GM19395 (cell line): Measurements from ENCODE around the gene PVALEF.
A peak's percentile ranks its signal among the peaks of the same experiment; 100 is the strongest.
"Not testable (repeated sequence)": the region's sequence is repeated elsewhere in the genome, so short reads cannot be mapped to it uniquely, and the experiment has no call there.

Source experiments
- ATAC-seq: cut with Tn5 transposase; IDR thresholded peaks from one replicate; pipeline ENCODE4 v1.9.1; 2021; ENCODE audit warnings: mild to moderate bottlenecking, moderate library complexity; ENCODE audit not compliant: unreplicated experiment

Gene PVALEF

GRCh38 chr17:81212365-81212764 is 47.1 kb downstream of the PVALEF start:
- no peak for ATAC-seq

DNA sequence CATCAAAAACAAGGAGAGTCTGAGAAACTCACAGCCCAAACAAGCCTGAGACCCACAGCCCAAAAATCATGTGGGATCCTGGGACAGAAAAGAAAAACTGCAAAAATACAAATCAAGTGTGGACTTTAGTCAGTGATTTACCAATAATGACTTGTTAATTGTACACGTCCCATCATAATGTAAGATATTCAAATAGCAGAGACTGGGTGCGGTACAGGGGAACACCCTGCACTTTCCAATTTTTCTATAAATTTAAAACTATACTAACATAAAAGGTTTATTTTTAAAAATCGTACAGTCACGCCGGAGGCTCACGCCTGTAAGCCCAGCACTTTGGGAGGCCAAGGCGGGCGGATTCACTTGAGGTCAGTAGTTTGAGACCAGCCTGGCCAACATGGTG is 48.7 kb downstream of the PVALEF start:
- no peak for ATAC-seq

DNA sequence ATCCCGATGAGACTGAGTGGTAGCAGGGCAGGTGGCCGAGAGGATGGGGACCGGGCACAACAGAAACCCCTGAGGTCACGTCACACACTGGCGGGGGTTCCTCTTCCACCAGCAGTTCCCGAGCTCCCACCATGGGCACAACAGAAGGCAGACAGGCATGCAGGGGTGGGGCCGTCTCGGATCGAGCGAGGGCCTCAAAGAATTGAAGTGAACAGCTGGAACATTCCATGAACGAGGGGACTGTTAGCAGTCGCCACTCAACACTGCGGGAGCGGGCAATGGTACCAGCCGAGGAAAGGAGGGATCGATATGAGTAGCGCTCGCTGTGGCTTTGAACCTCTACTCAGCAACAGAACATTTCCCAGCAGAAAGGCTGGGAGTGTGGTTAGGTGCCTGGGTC is 52.2 kb downstream of the PVALEF start:
- no peak for ATAC-seq

- no peak for ATAC-seq
These were observed 53.2 kb downstream of the PVALEF start for GRCh38 chr17:81218459-81218858.

GRCh38 chr17:81218991-81219390 is 53.7 kb downstream of the PVALEF start:
- ATAC-seq: no peak

DNA sequence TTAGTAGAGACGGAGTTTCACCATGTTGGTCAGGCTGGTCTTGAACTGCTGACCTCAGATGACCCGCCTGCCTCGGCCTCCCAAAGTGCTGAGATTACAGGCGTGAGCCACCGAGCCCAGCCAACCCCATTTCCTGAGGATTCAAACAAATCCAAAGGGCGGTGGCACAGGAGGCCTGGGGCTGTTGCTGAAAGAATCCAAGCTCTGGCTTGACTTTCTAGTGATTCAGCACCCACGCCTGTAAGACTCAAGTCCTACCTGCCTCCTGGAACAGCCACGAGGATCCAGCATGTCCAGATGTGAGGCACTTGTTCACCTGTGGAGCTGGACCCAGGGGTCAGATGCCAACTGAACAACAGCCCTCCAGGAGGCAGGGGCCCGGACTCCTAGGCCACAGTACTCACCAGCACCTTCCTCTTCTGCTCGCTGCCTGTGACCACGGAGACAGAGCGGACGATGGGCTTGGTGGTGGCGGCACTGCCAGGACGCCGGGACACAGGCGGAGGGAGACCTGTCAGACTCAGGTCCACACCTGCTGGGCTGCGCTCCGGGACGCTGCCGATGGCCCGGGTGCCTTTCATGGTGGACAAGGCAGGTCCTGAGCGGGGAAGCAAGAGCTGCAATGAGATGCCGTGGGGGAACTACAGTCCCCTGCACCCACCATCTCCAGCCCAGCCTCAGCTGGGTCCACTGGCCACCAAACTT is 54.3 kb downstream of the PVALEF start:
- ATAC-seq: no peak

DNA sequence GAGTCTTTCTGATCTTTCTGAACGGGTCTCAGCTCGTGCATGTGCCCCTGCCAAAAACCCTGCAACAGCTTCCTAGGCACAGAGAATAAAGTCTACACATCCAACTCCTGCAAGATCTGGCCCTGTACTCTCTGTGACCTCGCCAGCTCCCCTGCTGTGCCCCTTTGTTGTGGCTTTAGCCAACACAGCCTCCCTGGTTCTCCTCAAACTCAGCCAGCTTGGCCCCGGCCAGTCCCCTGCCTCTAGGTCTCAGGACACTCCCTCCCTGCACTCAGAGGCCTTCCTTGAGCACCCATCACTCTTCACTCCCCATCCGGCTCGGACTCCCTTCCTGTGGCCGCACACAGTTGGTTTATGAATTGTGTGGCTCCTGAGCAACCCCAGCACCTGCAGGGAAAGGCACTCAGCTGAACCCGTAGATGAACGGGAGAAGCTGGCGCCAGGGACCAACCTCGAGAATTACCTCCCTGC is 56.1 kb downstream of the PVALEF start:
- ATAC-seq: no peak

DNA sequence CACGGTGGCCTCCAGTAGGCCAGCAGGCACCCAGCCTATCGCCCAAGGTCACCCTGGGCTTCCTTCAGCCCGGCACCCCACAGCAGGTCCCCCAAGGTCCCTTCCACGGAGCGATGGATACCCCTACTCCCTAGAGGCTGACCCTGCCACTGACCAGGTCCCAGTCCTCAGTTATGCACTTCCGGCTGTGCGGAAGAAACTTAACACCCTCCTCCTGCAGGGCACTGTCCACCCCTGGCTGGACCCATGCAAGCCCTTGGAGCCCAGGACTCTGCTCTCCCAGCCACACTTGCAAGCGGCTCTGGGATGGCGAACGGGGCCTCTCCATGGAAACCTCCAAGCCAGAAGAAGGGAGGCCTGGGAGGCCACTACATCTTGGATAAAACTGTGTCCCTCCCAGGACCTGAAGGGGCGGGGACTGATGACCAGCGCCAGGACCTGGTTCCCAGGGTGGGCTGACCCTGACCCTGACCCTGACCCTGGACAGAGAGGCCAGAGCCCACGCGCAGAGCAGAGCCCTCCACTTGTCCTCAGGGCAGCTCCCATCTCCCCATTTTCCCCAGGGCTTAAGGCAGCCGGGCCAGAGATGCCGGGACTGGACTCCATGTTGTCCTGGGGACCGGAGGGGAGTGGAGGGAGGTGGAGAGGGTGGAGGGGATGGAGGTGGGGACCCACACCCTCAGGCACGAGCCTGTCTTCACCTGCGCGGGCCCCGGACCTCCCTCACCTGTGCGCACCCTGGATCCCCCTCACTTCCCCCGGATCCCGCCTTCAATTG is 56.7 kb downstream of the PVALEF start:
- ATAC-seq: no peak

GRCh38 chr17:81222620-81222905 is 57.3 kb downstream of the PVALEF start:
- no peak for ATAC-seq

DNA sequence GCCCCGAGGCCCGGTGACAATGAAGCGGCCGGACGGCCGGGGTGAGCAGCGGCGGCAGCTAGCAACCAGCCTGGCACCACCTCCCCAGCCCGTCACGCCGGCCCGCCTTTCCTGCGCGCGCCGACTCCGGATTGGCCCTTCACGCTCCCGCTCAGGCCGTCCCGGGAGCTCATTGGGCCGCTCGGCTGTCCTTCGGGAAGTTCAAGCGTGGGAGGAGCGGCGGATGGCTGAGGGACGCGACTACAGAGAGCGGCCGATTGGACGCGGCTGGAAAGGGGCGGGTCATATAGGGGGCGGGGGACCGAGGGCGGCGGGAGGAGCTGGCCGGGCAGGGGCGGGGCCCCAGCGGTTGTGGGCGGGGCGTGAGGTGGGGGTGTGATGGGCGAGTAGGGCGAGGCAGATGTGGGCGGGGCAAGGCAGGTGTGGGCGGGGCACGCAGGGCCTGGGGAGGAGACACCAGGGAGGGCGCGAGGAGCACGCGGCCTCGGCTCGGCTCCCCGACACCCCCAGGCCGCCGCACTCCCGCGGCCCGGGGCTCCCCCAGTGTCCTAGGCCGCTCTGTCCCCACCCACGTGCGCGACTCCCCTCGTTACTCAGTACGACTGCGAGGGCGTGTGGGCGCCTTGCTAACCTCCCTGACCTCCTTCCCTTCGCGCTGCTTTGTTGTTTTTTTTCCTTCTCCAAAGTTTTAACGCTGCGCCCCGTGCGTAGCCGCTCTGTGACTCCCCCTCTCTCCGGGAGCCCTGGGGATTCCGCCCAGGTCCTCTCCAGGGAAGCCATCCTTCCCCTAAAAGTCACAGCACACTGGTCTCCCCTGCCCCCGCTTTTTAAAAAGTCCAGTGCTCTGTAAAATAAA is 57.8 kb downstream of the PVALEF start, which contains the start of gene CEP131:
CEP131 (minus strand) TSS at position 60 of the 856 bp plus-strand sequence. CDS start 2,909 bp downstream, outside the sequence.
- ATAC-seq: peak; percentile 91

DNA sequence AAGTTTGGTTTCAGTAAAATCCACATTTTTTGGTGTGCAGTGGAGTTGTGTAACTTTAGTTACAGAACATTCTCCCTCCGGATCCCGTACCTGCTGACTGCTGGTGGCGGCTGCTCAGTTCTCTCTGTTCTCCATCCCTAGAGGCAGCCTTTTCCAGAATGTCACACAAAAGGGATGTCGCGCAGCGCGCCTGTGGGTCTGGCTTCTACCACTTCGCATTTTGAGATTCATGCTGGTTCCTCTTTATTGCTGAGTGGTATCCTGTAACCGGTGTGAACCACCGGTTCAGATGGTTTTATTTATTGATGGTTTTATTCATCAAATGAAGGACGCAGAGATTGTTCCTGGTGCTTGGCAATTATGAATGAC is 58.4 kb downstream of the PVALEF start:
- no peak for ATAC-seq

GRCh38 chr17:81227630-81228029 is 62.3 kb downstream of the PVALEF start:
- ATAC-seq: not testable (repeated sequence)

- no peak for ATAC-seq
These were observed 63.1 kb downstream of the PVALEF start for GRCh38 chr17:81228420-81228819.

GRCh38 chr17:81228834-81229665 is 63.7 kb downstream of the PVALEF start:
- no peak for ATAC-seq

DNA sequence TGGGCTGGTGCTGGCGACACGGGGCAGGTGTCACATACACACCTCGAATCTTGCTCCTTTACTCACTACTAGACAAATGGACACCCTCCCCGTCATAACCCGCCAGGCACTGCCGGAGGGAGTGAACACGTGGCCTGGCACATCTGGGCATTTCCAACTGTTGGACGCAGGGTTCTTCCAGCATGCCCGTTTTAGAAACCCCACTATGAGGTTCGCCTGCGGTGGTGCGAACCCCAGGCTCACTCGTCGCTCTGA is 64.3 kb downstream of the PVALEF start:
- no peak for ATAC-seq

DNA sequence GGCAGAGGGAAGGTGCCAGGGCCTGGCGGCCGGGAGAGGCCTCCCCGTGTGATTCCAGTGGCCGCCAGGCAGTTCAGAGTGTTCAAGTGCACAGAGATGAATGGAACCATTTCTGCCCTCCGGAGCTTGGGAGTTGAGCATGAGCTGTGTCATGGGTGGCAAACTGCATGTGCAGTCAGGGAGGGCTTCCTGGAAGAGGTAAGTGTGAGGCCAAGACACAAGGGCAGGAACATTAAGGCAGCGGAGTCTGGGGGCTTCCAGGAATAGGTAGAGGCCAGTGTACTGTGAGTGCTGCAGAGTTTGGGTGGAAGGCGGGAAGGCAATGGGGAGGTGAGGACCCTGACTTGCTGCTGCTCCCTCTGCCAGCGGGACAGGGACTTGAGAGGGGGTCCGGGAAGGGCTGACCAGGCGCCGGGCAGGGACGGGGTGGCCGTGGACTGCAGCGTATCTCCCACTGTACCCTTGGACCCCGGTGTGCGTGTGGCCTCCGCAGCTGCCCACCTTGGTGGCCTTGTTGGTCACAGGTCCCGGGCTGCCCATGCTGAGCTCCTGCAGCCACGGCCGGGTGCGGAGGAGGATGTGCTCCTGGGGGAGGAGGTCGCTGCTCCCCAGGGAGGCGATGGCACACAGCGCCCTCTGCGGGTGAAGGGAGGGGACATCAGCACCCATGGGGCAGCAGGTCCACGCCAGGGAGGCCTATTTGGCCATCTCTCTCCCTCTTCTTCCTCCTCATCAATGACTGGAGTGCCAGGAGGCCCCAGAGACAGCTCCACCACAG is 64.9 kb downstream of the PVALEF start:
- no peak for ATAC-seq

DNA sequence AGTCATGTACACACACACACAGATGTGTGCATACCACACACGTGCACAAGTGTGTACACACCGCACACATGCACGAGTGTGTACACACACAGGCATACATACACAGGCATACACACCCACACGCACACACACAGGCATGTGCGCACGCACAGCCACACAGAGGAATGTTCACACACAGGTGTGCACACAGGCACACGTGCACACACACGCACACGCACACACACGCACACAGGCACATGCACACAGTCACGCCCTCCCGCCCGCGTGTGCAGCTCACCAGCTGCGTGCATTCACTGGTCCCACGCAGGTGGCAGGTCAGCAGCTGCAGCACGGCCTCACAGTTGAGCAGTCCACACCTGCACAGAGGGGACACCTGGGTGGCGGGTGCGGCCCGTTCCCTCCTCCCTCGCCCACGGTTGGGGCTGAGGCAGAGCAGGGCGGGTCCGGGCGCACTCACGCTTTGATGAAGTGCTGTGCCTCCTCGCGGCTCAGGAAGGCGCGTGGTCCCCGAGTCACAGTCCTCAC is 65.9 kb downstream of the PVALEF start:
- ATAC-seq: no peak

- no peak for ATAC-seq
These were observed 66.7 kb downstream of the PVALEF start for GRCh38 chr17:81231766-81232581.
